Cardiac muscle cell (in vitro differentiated cells and primary cell): Measurements from ENCODE around the gene RANGRF. TPM values are rescaled to one million over a fixed set of nuclear protein-coding genes. Genes with fewer than 3 reads are reported as not detected.

Source experiments
- DNase-seq, 2 donors: peaks; one replicate each; pipeline versions ENCODE4 v3.0.0 to v3.0.0-alpha.2; 2010 to 2017; ENCODE audit warnings: low read depth in 1 of 2, low spot score in 1 of 2
- H3K27ac ChIP-seq: fragments of 200-600 bp; sonication (generic); 2 replicates; pipeline ENCODE4 v1.5.1; 2016
- H3K27me3 ChIP-seq: fragments of 200-600 bp; sonication (generic); 2 replicates; pipeline ENCODE4 v1.6.0; 2016; ENCODE audit warnings: control low read depth
- H3K36me3 ChIP-seq: fragments of 200-600 bp; sonication (generic); 2 replicates; pipeline ENCODE4 v1.5.1; 2016; ENCODE audit warnings: control low read depth
- H3K4me1 ChIP-seq: fragments of 200-600 bp; sonication (generic); 2 replicates; pipeline ENCODE4 v1.8.1; 2017; ENCODE audit warnings: low read depth, mild to moderate bottlenecking, mixed run types
- H3K4me3 ChIP-seq: fragments of 200-600 bp; sonication (generic); 2 replicates; pipeline ENCODE4 v1.5.1; 2016; ENCODE audit warnings: mild to moderate bottlenecking
- H3K9me3 ChIP-seq: fragments of 200-600 bp; sonication (generic); 2 replicates; pipeline ENCODE4 v1.5.1; 2017; ENCODE audit warnings: low read depth, mild to moderate bottlenecking, control low read depth
- polyA plus RNA-seq: library from polyadenylated mRNA; unstranded; fragments of >200 nt; fragmentation: Nextera tagmentation; extraction: Ambion mirVana; gene quantifications from 2 replicates; pipeline ENCODE4 v1.2.1, GENCODE V29; 2016
- total RNA-seq: library from RNA; depleted of rRNA; stranded (reverse); fragments of >200 nt; gene quantifications from 2 replicates; pipeline ENCODE4 v1.2.3, GENCODE V29; 2016
- TF ChIP-seq, protein P1 (sequence below): IDR thresholded peaks from 2 replicates; pipeline ENCODE4 v1.5.1; 2012; ENCODE audit warnings: low read depth, mild to moderate bottlenecking, low read length

The RANGRF gene
- total and polyA plus RNA-seq, 2 experiments from 2014 or later: 40.0 to 89.2 TPM

DNA sequence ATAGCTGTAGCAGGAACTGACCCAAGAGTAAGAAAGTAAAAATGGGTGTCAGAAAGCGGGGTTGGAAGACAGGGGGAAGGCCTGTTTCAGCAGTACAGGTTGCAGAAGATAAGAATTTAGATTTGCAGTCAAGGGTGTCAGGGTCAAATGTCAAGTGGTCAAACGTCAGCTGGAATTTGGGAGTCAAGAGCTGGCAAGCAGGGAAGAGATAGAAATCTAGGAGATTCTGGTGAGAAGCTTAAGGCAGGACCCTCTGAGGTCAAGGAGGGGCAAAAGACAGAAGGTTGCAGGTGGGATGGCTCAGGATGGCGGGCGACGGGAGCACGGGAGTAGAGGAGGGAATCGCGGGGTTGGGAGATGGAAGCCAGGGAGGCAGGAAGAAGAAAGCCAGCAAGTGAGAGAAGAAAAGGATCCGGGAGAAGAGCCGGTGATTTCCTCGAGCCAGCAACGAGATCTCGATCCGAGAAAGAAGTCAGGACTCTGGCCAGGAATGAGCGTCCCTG is 6.4 kb downstream of the RANGRF start:
- Histone ChIP-seq H3K27ac (peak overlapping the region; percentile 75), H3K9me3 (no peaks in the 10 kb centered on the region), H3K4me3 (peak overlapping the region; percentile 46), H3K36me3 (no peaks in the 10 kb centered on the region), H3K27me3 (no peaks in the 10 kb centered on the region), H3K4me1 (peaks cover 14% of the 10 kb centered on the region)
- TF ChIP-seq, protein P1, sequence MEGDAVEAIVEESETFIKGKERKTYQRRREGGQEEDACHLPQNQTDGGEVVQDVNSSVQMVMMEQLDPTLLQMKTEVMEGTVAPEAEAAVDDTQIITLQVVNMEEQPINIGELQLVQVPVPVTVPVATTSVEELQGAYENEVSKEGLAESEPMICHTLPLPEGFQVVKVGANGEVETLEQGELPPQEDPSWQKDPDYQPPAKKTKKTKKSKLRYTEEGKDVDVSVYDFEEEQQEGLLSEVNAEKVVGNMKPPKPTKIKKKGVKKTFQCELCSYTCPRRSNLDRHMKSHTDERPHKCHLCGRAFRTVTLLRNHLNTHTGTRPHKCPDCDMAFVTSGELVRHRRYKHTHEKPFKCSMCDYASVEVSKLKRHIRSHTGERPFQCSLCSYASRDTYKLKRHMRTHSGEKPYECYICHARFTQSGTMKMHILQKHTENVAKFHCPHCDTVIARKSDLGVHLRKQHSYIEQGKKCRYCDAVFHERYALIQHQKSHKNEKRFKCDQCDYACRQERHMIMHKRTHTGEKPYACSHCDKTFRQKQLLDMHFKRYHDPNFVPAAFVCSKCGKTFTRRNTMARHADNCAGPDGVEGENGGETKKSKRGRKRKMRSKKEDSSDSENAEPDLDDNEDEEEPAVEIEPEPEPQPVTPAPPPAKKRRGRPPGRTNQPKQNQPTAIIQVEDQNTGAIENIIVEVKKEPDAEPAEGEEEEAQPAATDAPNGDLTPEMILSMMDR: no peak
- DNase-seq: peak in 1 of 2 donors; percentile 22

DNA sequence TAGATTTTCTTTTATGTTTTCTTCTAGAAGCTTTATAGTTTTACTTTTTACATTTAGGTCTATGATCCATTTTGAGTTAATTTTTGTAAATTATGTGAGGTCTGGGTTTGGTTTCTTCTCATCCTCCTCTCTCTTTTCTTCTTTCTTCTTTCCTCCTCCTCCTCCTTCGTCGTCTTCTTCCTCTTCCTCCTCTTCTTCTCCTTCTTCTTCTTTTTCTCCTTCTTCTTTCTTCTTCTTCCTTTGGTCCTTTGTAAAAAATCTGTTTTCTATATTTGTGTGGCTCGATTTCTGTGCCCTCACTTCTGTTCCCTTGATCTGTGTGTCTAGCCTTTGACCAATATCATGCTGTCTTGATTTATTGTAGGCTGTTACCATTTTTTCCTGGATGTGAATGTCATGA is 11.8 kb downstream of the RANGRF start:
- no peak for DNase-seq
- no peaks in the 10 kb centered on the region for H3K4me1 ChIP-seq
- no peak overlapping the region for H3K4me3 ChIP-seq
- H3K36me3 ChIP-seq: no peaks in the 10 kb centered on the region
- no peaks in the 10 kb centered on the region for H3K27me3 ChIP-seq
- H3K9me3 ChIP-seq: no peaks in the 10 kb centered on the region
- H3K27ac ChIP-seq: no peak overlapping the region
- TF ChIP-seq, protein P1: no peak

DNA sequence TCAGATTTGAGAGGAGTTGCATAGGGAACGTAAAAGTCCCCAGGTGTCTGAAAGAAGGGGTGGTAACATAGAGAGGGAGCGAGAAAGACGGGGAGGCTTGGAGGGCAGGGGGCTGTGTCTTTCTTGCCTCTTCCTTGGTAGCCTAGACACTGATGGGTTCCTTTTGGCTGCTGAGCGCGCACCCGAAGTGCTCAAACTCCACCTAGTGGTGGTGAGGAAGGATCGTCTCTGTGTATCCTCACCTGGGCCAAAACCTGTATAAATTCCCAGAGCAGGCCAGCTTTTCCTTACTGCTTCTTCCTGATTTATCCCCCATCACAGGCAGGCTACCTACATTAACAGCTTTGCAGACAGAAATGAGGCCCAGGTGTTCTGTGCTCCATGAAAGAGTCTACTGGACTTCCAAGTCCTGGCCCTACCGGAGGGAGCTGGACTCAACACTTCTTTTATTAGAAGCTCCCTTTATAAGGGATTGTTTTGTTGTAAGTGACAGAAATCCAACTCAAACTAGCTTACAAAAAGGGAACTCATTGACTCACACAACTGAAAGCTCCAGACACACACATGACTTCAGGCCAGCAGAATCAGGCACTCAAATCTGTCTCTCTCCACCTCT is 12.3 kb downstream of the RANGRF start:
- no peak overlapping the region for H3K27ac ChIP-seq
- TF ChIP-seq, protein P1: peak; percentile 88
- H3K27me3 ChIP-seq: no peaks in the 10 kb centered on the region
- no peak overlapping the region for H3K4me3 ChIP-seq
- no peaks in the 10 kb centered on the region for H3K4me1 ChIP-seq
- H3K36me3 ChIP-seq: no peaks in the 10 kb centered on the region
- no peaks in the 10 kb centered on the region for H3K9me3 ChIP-seq
- DNase-seq: peak; percentile 71 to 76

DNA sequence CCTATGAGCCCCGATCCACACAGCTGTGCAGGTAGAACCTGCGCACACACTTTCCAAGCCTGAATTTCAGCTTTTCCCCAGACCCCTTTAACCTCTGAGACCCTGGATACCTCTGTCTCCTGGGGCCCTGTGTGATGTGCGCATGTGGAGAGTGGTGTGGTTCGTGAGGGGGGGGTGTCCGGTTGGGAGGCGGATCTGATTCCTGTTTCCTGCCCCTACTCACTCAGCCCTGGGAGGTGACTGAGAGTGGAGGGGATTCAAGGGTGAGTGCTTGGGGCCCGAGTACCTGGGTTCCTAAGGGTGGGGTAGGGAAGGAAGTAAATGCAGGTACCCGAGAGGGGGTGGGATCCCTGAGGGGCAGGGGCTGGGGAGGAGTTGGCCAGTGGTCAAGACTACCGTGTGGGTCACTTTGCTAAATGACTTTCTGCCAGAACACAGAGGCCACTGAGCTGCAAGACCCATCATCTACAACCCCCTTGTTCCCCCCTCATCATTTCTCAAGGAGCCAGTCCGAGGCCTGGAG is 22.2 kb downstream of the RANGRF start:
- TF ChIP-seq, protein P1: no peak
- no peaks in the 10 kb centered on the region for H3K36me3 ChIP-seq
- DNase-seq: no peak
- peaks cover 15% of the 10 kb centered on the region for H3K27me3 ChIP-seq
- H3K4me1 ChIP-seq: peaks cover 25% of the 10 kb centered on the region
- no peaks in the 10 kb centered on the region for H3K9me3 ChIP-seq
- H3K4me3 ChIP-seq: no peak overlapping the region
- H3K27ac ChIP-seq: peak overlapping the region; percentile 67

DNA sequence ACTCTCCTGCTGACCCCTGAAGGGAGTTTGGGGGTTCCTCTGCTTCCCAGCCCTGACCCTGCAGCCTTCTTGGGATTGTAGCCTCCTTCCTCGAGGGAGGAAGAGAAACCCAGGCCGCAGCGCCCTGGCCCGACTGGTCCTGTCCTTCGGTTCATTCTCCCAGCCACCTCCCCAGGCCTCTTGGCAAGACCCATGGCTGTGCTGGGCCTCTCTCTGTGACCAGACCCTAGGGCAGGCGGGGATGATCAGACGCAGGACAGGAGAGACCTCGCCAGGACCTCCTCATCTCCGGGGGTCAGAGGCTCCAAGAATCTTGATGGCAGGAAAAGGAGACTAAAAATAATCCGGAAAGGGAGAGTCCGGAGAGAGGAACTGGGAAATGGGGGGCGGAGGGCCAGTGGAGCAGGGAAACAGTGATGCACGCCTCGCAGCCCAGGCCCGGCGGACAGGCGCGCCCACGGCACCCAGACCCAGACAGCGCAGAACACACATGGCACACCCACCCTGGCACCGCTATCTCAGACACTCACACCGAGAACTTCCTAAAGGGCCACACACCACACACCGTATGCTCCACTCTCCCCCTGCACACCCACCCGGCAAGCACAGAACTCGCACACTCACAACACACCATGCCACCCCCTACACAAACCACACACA is 22.8 kb downstream of the RANGRF start:
- Histone ChIP-seq H3K4me1 (peaks cover 26% of the 10 kb centered on the region), H3K36me3 (no peaks in the 10 kb centered on the region), H3K9me3 (no peaks in the 10 kb centered on the region), H3K27ac (no peak overlapping the region), H3K27me3 (peaks cover 21% of the 10 kb centered on the region), H3K4me3 (no peak overlapping the region)
- no peak for DNase-seq
- TF ChIP-seq, protein P1: no peak
